Stimulated activated CD4-positive, alpha-beta T cell treated with anti-CD3 and anti-CD28 coated beads, Interleukin-2, amount 100 ng/mL, for 24 hours (primary cell): ENCODE measurements around the gene ARHGAP10.
"Not testable (repeated sequence)": the region's sequence is repeated elsewhere in the genome, so short reads cannot be mapped to it uniquely, and the experiment has no call there.

Experiments used
- DNase-seq, 2 donors: peaks; one replicate each; pipeline ENCODE4 v3.0.0-alpha.2; 2020

Gene ARHGAP10

GRCh38 chr4:148076964-148077363, 345.1 kb downstream of the ARHGAP10 start:
- DNase-seq = no peak

GRCh38 chr4:148077581-148077980, 345.7 kb downstream of the ARHGAP10 start:
- DNase-seq = no peak

- DNase-seq = no peak
These were observed 346.2 kb downstream of the ARHGAP10 start for GRCh38 chr4:148078061-148078460.

GRCh38 chr4:148079961-148080360, 348.1 kb downstream of the ARHGAP10 start:
- no peak for DNase-seq

GRCh38 chr4:148081267-148081666, 349.4 kb downstream of the ARHGAP10 start:
- no peak for DNase-seq

GRCh38 chr4:148081745-148082144, 349.9 kb downstream of the ARHGAP10 start:
- DNase-seq = no peak

- DNase-seq = not testable (repeated sequence)
These were observed 351.2 kb downstream of the ARHGAP10 start for GRCh38 chr4:148083073-148083472.

GRCh38 chr4:148089624-148090023, 357.7 kb downstream of the ARHGAP10 start:
- no peak for DNase-seq

- DNase-seq = no peak
These were observed 358.1 kb downstream of the ARHGAP10 start for GRCh38 chr4:148090029-148090428.

GRCh38 chr4:148090503-148091476, 358.9 kb downstream of the ARHGAP10 start:
- DNase-seq = no peak

GRCh38 chr4:148091896-148092295, 360.0 kb downstream of the ARHGAP10 start:
- DNase-seq = no peak

GRCh38 chr4:148092316-148093014, 360.6 kb downstream of the ARHGAP10 start:
- DNase-seq = no peak

GRCh38 chr4:148093065-148093464, 361.2 kb downstream of the ARHGAP10 start:
- no peak for DNase-seq

- no peak for DNase-seq
These were observed 362.3 kb downstream of the ARHGAP10 start for GRCh38 chr4:148094149-148094548.

- no peak for DNase-seq
These were observed 363.5 kb downstream of the ARHGAP10 start for GRCh38 chr4:148095346-148095923.

GRCh38 chr4:148097801-148098200, 365.9 kb downstream of the ARHGAP10 start:
- no peak for DNase-seq

- DNase-seq = no peak
These were observed 369.3 kb downstream of the ARHGAP10 start for GRCh38 chr4:148101235-148101634.

- DNase-seq = no peak
These were observed 369.9 kb downstream of the ARHGAP10 start for GRCh38 chr4:148101790-148102189.

GRCh38 chr4:148103597-148104355, 371.9 kb downstream of the ARHGAP10 start:
- no peak for DNase-seq

- no peak for DNase-seq
These were observed 376.9 kb downstream of the ARHGAP10 start for GRCh38 chr4:148108766-148109165.

- no peak for DNase-seq
These were observed 377.3 kb downstream of the ARHGAP10 start for GRCh38 chr4:148109216-148109615.

- DNase-seq = no peak
These were observed 378.3 kb downstream of the ARHGAP10 start for GRCh38 chr4:148110169-148110568.
